Tongue (tissue), 2 donors: ENCODE measurements around the gene HTT-AS. TPM values are rescaled to one million over a fixed set of nuclear protein-coding genes. Genes with fewer than 3 reads are reported as not detected.
"Not testable (repeated sequence)": the region's sequence is repeated elsewhere in the genome, so short reads cannot be mapped to it uniquely, and the experiment has no call there.

Source experiments
- DNase-seq: peaks from one replicate; pipeline ENCODE4 v3.0.0-alpha.2; 2015
- total RNA-seq: library from RNA; depleted of rRNA; stranded (reverse); fragments of >200 nt; gene quantifications from one replicate; pipeline ENCODE4 v1.2.3, GENCODE V29; 2014

Gene HTT-AS
- not detected for total RNA-seq

DNA sequence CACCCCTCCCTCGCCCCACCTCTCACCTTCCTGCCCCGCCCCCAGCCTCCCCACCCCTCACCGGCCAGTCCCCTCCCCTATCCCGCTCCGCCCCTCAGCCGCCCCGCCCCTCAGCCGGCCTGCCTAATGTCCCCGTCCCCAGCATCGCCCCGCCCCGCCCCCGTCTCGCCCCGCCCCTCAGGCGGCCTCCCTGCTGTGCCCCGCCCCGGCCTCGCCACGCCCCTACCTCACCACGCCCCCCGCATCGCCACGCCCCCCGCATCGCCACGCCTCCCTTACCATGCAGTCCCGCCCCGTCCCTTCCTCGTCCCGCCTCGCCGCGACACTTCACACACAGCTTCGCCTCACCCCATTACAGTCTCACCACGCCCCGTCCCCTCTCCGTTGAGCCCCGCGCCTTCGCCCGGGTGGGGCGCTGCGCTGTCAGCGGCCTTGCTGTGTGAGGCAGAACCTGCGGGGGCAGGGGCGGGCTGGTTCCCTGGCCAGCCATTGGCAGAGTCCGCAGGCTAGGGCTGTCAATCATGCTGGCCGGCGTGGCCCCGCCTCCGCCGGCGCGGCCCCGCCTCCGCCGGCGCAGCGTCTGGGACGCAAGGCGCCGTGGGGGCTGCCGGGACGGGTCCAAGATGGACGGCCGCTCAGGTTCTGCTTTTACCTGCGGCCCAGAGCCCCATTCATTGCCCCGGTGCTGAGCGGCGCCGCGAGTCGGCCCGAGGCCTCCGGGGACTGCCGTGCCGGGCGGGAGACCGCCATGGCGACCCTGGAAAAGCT, at the start of gene HTT-AS, which contains the start of gene HTT:
TSS of gene HTT-AS (minus strand) at position 461 of the 768 bp plus-strand sequence.
TSS of gene HTT (plus strand) at position 604 of the 768 bp plus-strand sequence. CDS start at position 749, 145 bp downstream.
- peak; percentile 98 for DNase-seq

GRCh38 chr4:3123181-3123671, 48.9 kb upstream of the HTT-AS start:
- DNase-seq, result no peak

DNA sequence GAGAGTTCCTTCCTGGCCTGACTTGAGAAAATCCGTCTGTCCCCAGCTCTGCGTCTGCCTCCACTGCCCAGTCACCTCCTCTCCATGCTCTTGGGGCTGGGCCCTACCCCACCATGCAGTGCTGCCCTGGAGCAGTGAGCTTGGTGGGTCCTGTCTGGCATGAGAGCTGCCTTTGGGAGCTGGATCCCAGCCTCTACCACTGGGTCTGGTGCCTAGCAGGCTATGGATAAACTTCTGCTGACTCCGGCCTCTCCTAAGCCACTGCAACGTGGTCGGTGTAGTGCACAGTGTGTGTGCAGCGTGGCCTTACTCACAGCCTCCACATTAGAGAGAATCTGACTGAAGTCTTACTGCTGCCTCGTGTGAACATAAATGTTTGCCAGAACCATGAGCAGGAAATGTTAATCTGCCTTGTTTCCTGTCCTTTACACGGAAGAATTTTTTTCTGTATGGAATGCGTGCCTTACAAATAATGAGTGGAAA, 47.8 kb upstream of the HTT-AS start:
- DNase-seq, result peak; percentile 10

DNA sequence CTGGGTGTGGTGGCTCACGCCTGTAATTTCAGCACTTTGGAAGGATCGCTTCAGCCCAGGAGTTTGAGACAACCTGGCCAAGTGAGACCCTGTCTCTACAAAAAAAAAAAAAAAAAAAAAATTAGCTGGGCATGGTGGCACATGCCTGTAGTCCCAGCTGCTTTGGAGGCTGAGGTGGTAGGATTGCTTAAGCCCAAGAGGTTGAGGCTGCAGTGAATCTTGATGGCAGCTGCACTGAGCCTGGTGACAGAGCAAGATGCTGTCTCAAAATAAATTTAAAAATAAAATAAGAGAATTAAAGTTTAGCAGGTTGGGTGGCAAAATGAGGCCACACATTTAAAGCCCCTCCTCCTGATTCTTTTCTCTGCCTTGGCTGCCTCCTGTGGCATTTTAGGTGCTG, 47.3 kb upstream of the HTT-AS start:
- no peak for DNase-seq

DNA sequence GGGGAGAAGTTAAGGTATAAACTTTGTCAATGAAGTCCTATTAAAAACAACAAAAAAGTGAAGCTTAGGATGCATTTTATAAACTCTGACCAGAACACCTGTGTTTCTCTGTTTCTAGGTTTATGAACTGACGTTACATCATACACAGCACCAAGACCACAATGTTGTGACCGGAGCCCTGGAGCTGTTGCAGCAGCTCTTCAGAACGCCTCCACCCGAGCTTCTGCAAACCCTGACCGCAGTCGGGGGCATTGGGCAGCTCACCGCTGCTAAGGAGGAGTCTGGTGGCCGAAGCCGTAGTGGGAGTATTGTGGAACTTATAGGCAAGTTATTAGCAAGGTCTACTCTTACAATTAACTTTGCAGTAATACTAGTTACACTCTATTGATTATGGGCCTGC, 46.8 kb upstream of the HTT-AS start:
- no peak for DNase-seq

GRCh38 chr4:3119464-3119863, 45.1 kb upstream of the HTT-AS start:
- no peak for DNase-seq

DNA sequence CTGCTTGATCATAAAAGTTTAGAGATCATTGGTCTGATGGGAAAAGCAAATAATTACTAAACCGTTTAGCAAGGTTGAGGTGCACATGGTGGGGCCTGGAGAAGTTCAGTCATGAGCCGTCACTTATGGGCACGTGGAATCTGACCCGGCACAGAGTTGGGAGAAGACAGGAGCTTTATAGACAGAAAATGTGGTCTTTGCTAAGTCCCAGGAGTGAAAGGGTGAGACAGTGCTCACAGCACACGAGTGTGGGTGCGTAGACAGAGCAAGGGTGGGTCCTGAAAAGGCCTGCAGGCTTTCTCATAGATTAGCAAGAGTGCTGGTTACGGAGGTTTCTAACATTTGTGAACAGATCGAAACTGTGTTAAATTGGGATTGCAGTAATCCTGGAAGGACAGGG, 44.0 kb upstream of the HTT-AS start:
- no peak for DNase-seq

DNA sequence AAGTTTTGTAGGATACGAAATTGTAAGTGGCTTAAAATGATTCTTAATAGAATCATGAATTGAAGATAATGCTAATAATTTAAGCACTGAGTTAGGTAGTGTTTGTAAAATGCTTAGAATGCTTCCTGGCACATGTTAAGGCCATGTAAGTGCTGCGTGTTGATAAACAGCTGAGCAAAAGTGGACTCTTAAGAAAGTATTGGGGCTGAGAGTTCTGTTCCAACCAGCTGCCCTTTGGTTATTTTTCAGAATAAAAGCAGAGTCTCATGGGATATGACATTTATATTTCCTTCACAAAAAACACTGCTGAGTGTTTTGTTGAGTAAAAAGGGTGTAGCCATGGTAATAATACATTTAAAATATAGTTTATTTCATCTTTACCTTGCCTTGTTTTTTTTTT, 42.6 kb upstream of the HTT-AS start:
- no peak for DNase-seq

GRCh38 chr4:3115637-3116270, 41.4 kb upstream of the HTT-AS start:
- no peak for DNase-seq

- DNase-seq, result no peak
These were observed 40.0 kb upstream of the HTT-AS start for GRCh38 chr4:3114377-3114776.

- DNase-seq, result no peak
These were observed 38.5 kb upstream of the HTT-AS start for GRCh38 chr4:3112609-3113469.

- no peak for DNase-seq
These were observed 37.9 kb upstream of the HTT-AS start for GRCh38 chr4:3112201-3112600.

- no peak for DNase-seq
These were observed 37.1 kb upstream of the HTT-AS start for GRCh38 chr4:3111461-3111860.

GRCh38 chr4:3108211-3108610, 33.9 kb upstream of the HTT-AS start:
- no peak for DNase-seq

- DNase-seq, result no peak
These were observed 33.4 kb upstream of the HTT-AS start for GRCh38 chr4:3107691-3108121.

DNA sequence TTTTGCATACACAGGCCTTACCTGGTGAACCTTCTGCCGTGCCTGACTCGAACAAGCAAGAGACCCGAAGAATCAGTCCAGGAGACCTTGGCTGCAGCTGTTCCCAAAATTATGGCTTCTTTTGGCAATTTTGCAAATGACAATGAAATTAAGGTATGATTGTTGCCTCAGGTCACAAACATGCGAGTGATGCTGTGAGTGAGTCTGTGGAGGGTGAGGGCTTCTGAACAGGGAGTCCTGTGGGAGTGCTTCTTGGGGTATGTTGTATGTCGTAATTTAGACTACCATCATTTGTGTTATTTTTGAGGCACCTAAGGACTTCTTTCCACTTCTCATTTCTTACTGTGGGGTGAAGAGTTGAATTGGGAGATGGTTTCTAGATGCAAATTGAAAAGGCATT, 32.9 kb upstream of the HTT-AS start:
- no peak for DNase-seq

- DNase-seq, result peak; percentile 86
These were observed 32.2 kb upstream of the HTT-AS start for GRCh38 chr4:3106339-3107186.

GRCh38 chr4:3098346-3098745, 24.0 kb upstream of the HTT-AS start:
- DNase-seq, result no peak

DNA sequence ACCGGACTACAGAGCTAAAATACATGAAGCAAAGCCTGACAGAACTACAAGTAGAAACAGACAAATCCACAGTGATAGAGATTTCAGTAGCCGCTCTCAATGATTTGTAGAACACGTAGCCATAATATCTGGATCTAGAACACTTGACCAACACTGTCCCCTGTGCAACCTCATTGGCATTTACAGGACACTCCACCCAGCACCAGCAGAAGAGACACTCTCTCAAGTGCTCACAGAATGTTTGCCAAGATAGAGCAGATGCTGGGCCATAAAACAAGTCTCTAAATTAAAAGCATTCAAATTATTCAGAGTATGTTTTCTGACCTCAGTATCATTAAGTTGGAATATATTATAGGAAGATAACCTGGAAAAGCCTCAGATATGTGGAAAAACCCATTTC, 21.9 kb upstream of the HTT-AS start:
- DNase-seq, result no peak

DNA sequence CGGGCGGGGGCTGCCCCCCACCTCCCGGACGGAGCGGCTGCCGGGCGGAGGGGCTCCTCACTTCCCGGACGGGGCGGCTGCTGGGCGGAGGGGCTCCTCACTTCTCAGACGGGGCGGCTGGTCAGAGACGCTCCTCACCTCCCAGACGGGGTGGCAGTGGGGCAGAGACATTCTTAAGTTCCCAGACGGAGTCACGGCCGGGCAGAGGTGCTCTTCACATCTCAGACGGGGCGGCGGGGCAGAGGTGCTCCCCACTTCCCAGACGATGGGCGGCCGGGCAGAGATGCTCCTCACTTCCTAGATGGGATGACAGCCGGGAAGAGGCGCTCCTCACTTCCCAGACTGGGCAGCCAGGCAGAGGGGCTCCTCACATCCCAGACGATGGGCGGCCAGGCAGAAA, 20.4 kb upstream of the HTT-AS start:
- DNase-seq, result not testable (repeated sequence)

GRCh38 chr4:3091464-3091863, 17.1 kb upstream of the HTT-AS start:
- DNase-seq, result no peak
